Mucosa of descending colon (tissue), 3 donors: ENCODE data around the gene CFAP97. TPM values are rescaled to one million over a fixed set of nuclear protein-coding genes. Genes with fewer than 3 reads are reported as not detected.

Experiments used
- ATAC-seq: fragments of 200-7000 bp; cut with Tn5 transposase; one replicate; pipeline ENCODE4 v1.9.1; 2020; ENCODE audit warnings: mild to moderate bottlenecking, moderate library complexity
- DNase-seq, 3 donors: peaks; one replicate each; pipeline ENCODE4 v3.0.0-alpha.2; 2020
- H3K36me3 ChIP-seq: fragments of 200-600 bp; one replicate; pipeline ENCODE4 v1.8.0; 2021; ENCODE audit warnings: low read depth, mild to moderate bottlenecking
- H3K4me1 ChIP-seq: fragments of 200-600 bp; one replicate; pipeline ENCODE4 v1.8.0; 2021; ENCODE audit warnings: low read depth, mild to moderate bottlenecking
- H3K4me3 ChIP-seq: fragments of 200-600 bp; one replicate; pipeline ENCODE4 v1.8.0; 2021; ENCODE audit warnings: mild to moderate bottlenecking
- H3K9me3 ChIP-seq: fragments of 200-600 bp; one replicate; pipeline ENCODE4 v1.8.0; 2021; ENCODE audit warnings: mild to moderate bottlenecking
- intact Hi-C, 2 donors: fragments of 100-400 bp; cut with DNase I in 1 of 2; cut with micrococcal nuclease in 1 of 2; formaldehyde crosslinking; loops; one replicate each; pipeline versions ENCODE4 v1.11.0 to v1.11.1; 2022; cut with DNase I, micrococcal nuclease
- total RNA-seq, 3 donors: library from RNA; stranded (reverse); fragmentation: NEBNext Ultra II Directional in 2 of 3; extraction: Animal tissue kit (Norgen Biotek cat#: 25700) in 2 of 3; gene quantifications; one replicate each; pipeline versions ENCODE4 v1.2.1 to v1.2.4, GENCODE V29; 2021 to 2023
- TF ChIP-seq, protein P1 (sequence below): fragments of 200-600 bp; IDR thresholded peaks from one replicate; pipeline ENCODE4 v1.8.0; 2022; ENCODE audit warnings: antibody characterized with exemption, mild to moderate bottlenecking
- donor health status: DM: no; HTN: no; CAD: no; lungs with moderate emphysema.
- donor health status: DM: no; HTN: no; CAD: no.
- donor health status: DM: no; HTN: yes; CAD: no.

Gene CFAP97
- total RNA-seq, 3 donors from 2014 or later = 12.4 to 44.3 (median 16.6) TPM

DNA sequence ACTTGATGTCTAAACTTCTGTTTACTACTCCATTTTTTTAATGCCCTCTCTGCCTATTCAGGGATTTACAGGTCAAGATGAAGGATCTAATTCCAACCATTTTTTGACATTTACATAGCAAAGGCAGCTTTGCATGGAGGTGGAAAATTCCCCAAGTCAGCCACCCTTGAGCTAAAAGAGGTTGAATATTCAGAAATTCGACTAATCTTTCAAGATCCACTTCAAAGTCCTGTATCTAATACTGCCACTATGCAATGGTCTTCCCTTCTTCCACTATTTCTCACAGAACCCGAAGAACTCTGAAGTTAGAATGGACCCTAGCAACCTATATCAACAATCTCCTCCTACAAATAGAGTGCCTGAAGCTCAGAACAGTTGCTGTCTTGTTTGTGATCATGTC, 21.6 kb downstream of the CFAP97 start:
- TF ChIP-seq, protein P1, sequence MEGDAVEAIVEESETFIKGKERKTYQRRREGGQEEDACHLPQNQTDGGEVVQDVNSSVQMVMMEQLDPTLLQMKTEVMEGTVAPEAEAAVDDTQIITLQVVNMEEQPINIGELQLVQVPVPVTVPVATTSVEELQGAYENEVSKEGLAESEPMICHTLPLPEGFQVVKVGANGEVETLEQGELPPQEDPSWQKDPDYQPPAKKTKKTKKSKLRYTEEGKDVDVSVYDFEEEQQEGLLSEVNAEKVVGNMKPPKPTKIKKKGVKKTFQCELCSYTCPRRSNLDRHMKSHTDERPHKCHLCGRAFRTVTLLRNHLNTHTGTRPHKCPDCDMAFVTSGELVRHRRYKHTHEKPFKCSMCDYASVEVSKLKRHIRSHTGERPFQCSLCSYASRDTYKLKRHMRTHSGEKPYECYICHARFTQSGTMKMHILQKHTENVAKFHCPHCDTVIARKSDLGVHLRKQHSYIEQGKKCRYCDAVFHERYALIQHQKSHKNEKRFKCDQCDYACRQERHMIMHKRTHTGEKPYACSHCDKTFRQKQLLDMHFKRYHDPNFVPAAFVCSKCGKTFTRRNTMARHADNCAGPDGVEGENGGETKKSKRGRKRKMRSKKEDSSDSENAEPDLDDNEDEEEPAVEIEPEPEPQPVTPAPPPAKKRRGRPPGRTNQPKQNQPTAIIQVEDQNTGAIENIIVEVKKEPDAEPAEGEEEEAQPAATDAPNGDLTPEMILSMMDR = no peak
- Histone ChIP-seq H3K36me3 (no peaks in the 10 kb centered on the region), H3K9me3 (no peaks in the 10 kb centered on the region), H3K4me3 (no peak overlapping the region), H3K4me1 (no peaks in the 10 kb centered on the region)
- intact Hi-C loops = no loop called here
- ATAC-seq (no peak), DNase-seq (no peak)

DNA sequence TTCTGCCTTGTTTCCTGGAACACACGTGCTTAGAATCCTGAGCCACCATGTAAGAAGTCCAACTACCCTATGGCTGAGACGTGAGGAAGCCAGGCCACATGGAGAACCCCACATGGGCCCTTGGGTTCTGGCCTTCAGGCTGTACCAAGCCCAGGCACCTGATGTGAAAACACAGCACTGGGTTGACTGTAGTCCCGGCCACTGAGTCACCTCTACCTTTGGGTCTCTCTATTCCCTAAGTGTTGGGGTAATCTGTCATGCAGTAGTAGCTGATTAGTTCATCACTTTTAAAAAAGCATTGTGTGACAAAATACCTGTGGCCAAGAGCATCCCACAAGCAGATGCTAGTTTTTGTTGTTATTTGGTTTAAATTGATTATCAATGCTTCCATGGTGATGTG, 24.3 kb downstream of the CFAP97 start:
- no peak for ATAC-seq

GRCh38 chr4:185171373-185172071, 32.3 kb downstream of the CFAP97 start:
- intact Hi-C loops = no loop called here
- TF ChIP-seq, protein P1 = no peak
- no peak for ATAC-seq
- no peak for DNase-seq
- Histone ChIP-seq H3K9me3 (no peaks in the 10 kb centered on the region), H3K36me3 (no peaks in the 10 kb centered on the region), H3K4me3 (no peak overlapping the region), H3K4me1 (no peaks in the 10 kb centered on the region)

More for the DNA sequence above, 24.3 kb downstream of the CFAP97 start:
- H3K9me3 ChIP-seq = no peaks in the 10 kb centered on the region
- H3K4me1 ChIP-seq = no peaks in the 10 kb centered on the region
- no peak for DNase-seq
- H3K36me3 ChIP-seq = no peaks in the 10 kb centered on the region
- intact Hi-C loops = no loop called here
- H3K4me3 ChIP-seq = no peak overlapping the region
- TF ChIP-seq, protein P1 = no peak

DNA sequence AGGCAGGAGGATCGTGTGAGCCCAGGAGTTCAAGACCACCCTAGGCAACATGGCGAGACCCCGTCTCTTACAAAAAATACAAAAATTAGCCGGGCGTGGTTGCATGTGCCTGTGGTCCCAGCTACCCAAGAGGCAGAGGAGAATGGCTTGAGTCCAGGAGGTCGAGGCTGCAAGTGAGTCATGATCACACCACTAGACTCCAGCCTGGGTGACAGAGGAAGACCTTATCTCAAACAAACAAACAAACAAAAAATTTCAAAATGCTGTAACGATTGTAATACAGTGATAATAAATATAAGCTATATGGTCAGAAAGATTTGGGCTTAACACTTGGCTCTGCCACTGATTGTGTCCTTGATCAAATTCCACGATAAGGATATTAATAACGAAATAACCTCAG, 36.6 kb downstream of the CFAP97 start:
- intact Hi-C loops = no loop called here
- H3K4me3 ChIP-seq = no peak overlapping the region
- H3K36me3 ChIP-seq = no peaks in the 10 kb centered on the region
- DNase-seq (no peak), ATAC-seq (no peak)
- no peaks in the 10 kb centered on the region for H3K9me3 ChIP-seq
- TF ChIP-seq, protein P1 = no peak
- no peaks in the 10 kb centered on the region for H3K4me1 ChIP-seq

- Histone ChIP-seq H3K4me1 (no peaks in the 10 kb centered on the region), H3K4me3 (no peak overlapping the region), H3K9me3 (no peaks in the 10 kb centered on the region), H3K36me3 (no peaks in the 10 kb centered on the region)
- DNase-seq (no peak), ATAC-seq (no peak)
- intact Hi-C loops = no loop called here
- TF ChIP-seq, protein P1 = no peak
Measured at GRCh38 chr4:185165605-185166063, 38.2 kb downstream of the CFAP97 start.
